Prostate gland (tissue), 2 donors: Measurements from ENCODE around the gene SPON1.

Experiments used
- POLR2A ChIP-seq: fragments of 450-650 bp; IDR thresholded peaks from one replicate; pipeline ENCODE4 v1.6.1; 2016; ENCODE audit warnings: antibody characterized with exemption, mild to moderate bottlenecking
- POLR2AphosphoS5 ChIP-seq: sonication (generic); formaldehyde crosslinking; IDR thresholded peaks from one replicate; pipeline ENCODE4 v1.6.1; 2017; ENCODE audit warnings: antibody characterized with exemption
- TF ChIP-seq, protein P1 (sequence below), 4 experiments: fragments of 200-600 bp in 2 of 4; fragments of 450-650 bp in 2 of 4; sonication (generic) in 2 of 4; IDR thresholded peaks; 1 replicate in 3 of 4; 2 replicates in 1 of 4; pipeline ENCODE4 v1.5.1; 2016 to 2019; ENCODE audit warnings: antibody characterized with exemption in 4 of 4, mild to moderate bottlenecking in 2 of 4, moderate library complexity in 2 of 4

DNA sequence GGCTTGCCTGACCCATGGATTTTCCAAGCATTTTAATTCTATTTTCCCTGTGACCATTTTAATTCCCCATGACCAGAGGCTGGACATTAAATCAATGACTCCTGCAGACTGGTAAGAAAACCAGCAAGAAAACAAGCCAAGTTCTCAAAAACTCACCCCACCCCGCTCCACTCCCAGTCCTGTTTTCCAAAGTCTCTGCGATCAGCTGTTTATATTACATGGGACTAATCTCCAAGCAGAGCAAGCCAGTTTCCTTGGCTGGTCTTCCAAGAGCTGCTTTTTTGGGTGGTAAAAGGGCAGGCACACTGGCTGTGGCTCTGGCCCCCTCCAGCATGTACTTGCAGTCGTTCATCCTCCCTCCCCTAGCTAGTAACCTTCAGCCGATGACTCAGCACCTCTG, 298.5 kb downstream of the SPON1 start:
- TF ChIP-seq, protein P1, sequence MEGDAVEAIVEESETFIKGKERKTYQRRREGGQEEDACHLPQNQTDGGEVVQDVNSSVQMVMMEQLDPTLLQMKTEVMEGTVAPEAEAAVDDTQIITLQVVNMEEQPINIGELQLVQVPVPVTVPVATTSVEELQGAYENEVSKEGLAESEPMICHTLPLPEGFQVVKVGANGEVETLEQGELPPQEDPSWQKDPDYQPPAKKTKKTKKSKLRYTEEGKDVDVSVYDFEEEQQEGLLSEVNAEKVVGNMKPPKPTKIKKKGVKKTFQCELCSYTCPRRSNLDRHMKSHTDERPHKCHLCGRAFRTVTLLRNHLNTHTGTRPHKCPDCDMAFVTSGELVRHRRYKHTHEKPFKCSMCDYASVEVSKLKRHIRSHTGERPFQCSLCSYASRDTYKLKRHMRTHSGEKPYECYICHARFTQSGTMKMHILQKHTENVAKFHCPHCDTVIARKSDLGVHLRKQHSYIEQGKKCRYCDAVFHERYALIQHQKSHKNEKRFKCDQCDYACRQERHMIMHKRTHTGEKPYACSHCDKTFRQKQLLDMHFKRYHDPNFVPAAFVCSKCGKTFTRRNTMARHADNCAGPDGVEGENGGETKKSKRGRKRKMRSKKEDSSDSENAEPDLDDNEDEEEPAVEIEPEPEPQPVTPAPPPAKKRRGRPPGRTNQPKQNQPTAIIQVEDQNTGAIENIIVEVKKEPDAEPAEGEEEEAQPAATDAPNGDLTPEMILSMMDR (IDR thresholded peaks at IDR 0.05): no peak
- TF ChIP-seq POLR2AphosphoS5: no peak
- no peak for TF ChIP-seq POLR2A
